Ishikawa (cell line): ENCODE results near the gene MYO16.

ENCODE experiments used
- CEBPB ChIP-seq: IDR thresholded peaks from 2 replicates; pipeline ENCODE4 v1.6.1; 2012
- CREB1 ChIP-seq: IDR thresholded peaks from 2 replicates; pipeline ENCODE4 v1.6.1; 2012; ENCODE audit warnings: low read depth
- EGR1 ChIP-seq: IDR thresholded peaks from 2 replicates; pipeline ENCODE4 v1.6.1; 2012
- EP300 ChIP-seq: IDR thresholded peaks from 2 replicates; pipeline ENCODE4 v1.6.1; 2012; ENCODE audit warnings: borderline replicate concordance
- FOXM1 ChIP-seq: IDR thresholded peaks from 2 replicates; pipeline ENCODE4 v1.6.1; 2012; ENCODE audit warnings: low read depth, borderline replicate concordance
- RAD21 ChIP-seq: IDR thresholded peaks from 2 replicates; pipeline ENCODE4 v1.6.1; 2012; ENCODE audit warnings: low read depth
- TAF1 ChIP-seq: IDR thresholded peaks from 2 replicates; pipeline ENCODE4 v1.6.1; 2012; ENCODE audit warnings: low read depth, mild to moderate bottlenecking
- TCF12 ChIP-seq: IDR thresholded peaks from 2 replicates; pipeline ENCODE4 v1.6.1; 2012; ENCODE audit warnings: low read depth
- TEAD4 ChIP-seq: IDR thresholded peaks from 2 replicates; pipeline ENCODE4 v1.6.1; 2012
- YY1 ChIP-seq: IDR thresholded peaks from 2 replicates; pipeline ENCODE4 v1.6.1; 2012; ENCODE audit warnings: low read depth
- ZBTB7A ChIP-seq: IDR thresholded peaks from 2 replicates; pipeline ENCODE4 v1.6.1; 2012; ENCODE audit warnings: low read depth
- TF ChIP-seq, protein P1 (sequence below): IDR thresholded peaks from 2 replicates; pipeline ENCODE4 v1.6.1; 2012
- TF ChIP-seq, protein P2 (sequence below): IDR thresholded peaks from 2 replicates; pipeline ENCODE4 v1.6.1; 2012; ENCODE audit warnings: low read depth, mild to moderate bottlenecking

DNA sequence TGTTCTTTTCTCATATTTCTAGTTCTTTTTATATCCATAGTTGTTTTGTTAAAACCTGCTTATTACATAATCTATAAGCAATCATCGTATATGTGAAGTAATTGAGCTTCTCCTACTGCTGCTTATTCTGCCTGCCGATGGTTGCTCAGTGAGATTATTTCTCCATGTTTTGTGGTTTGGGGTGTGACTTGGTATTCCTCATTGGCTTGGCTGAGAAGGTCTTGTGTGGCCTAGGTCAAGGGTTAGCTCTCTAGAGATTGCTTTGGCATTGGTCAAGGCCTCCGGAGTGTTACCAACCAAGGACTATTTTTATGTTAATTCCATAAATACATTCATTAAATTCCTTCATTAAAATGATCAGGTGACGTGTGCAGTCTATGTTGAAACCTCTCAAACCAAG lies 302.8 kb downstream of the MYO16 start:
- no peak for TF ChIP-seq EGR1
- no peak for TF ChIP-seq TCF12
- no peak for TF ChIP-seq EP300
- TF ChIP-seq RAD21: no peak
- TF ChIP-seq, protein P1, sequence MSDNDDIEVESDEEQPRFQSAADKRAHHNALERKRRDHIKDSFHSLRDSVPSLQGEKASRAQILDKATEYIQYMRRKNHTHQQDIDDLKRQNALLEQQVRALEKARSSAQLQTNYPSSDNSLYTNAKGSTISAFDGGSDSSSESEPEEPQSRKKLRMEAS: no peak
- no peak for TF ChIP-seq FOXM1
- TF ChIP-seq YY1: no peak
- no peak for TF ChIP-seq CREB1
- TF ChIP-seq, protein P2, sequence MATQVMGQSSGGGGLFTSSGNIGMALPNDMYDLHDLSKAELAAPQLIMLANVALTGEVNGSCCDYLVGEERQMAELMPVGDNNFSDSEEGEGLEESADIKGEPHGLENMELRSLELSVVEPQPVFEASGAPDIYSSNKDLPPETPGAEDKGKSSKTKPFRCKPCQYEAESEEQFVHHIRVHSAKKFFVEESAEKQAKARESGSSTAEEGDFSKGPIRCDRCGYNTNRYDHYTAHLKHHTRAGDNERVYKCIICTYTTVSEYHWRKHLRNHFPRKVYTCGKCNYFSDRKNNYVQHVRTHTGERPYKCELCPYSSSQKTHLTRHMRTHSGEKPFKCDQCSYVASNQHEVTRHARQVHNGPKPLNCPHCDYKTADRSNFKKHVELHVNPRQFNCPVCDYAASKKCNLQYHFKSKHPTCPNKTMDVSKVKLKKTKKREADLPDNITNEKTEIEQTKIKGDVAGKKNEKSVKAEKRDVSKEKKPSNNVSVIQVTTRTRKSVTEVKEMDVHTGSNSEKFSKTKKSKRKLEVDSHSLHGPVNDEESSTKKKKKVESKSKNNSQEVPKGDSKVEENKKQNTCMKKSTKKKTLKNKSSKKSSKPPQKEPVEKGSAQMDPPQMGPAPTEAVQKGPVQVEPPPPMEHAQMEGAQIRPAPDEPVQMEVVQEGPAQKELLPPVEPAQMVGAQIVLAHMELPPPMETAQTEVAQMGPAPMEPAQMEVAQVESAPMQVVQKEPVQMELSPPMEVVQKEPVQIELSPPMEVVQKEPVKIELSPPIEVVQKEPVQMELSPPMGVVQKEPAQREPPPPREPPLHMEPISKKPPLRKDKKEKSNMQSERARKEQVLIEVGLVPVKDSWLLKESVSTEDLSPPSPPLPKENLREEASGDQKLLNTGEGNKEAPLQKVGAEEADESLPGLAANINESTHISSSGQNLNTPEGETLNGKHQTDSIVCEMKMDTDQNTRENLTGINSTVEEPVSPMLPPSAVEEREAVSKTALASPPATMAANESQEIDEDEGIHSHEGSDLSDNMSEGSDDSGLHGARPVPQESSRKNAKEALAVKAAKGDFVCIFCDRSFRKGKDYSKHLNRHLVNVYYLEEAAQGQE: no peak
- TF ChIP-seq TAF1: no peak
- TF ChIP-seq CEBPB: no peak
- no peak for TF ChIP-seq TEAD4
- no peak for TF ChIP-seq ZBTB7A
